ENCODE results near the gene ANO3.

GRCh38 chr11:26665036-26665435 is 333.1 kb downstream of the ANO3 start:
- TF ChIP-seq EZH2 (IDR thresholded peaks at IDR 0.05; ENCODE audit: insufficient read depth, poor library complexity, severe bottlenecking) (no peak), EZH2phosphoT487 (IDR thresholded peaks at IDR 0.05; ENCODE audit: insufficient read depth, low read depth) (no peak)

Data from GM23248 (cell line).